Panc1 (cell line): ENCODE data around the gene INSL4. TPM values are rescaled to one million over a fixed set of nuclear protein-coding genes. Genes with fewer than 3 reads are reported as not detected.

Experiments used
- ATAC-seq: fragments of 200-7000 bp; cut with Tn5 transposase; 2 replicates; pipeline ENCODE4 v1.9.1; 2020; ENCODE audit warnings: mild to moderate bottlenecking, moderate library complexity
- BruUV-seq: library from RNA; stranded (reverse); fragments of 400-500 nt; replicated peaks from 2 replicates; lab custom pipeline; 2021; lab: Mats Ljungman, UMichigan
- CTCF ChIA-PET: fragments of 300-600 bp; sonication (Branson Sonifier 250); formaldehyde crosslinking; loops from one replicate; lab custom pipeline; 2022; ENCODE audit warnings: antibody characterized with exemption; lab: Charles Lee
- POLR2A ChIA-PET: fragments of 300-600 bp; sonication (Branson Sonifier 250); formaldehyde crosslinking; loops from one replicate; lab custom pipeline; 2022; ENCODE audit warnings: antibody characterized with exemption; lab: Charles Lee
- DNase-seq: peaks from one replicate; pipeline ENCODE4 v3.0.0-alpha.2; 2010; ENCODE audit warnings: low read depth, low spot score
- H3K27ac ChIP-seq: 2 replicates; pipeline ENCODE4 v1.5.1; 2011; ENCODE audit warnings: mild to moderate bottlenecking, low read length, inconsistent platforms
- H3K27me3 ChIP-seq: fragments of 200-500 bp; sonication (Bioruptor generic); 2 replicates; pipeline ENCODE4 v1.6.0; 2014; ENCODE audit warnings: low read length, inconsistent platforms; ENCODE audit not compliant: control insufficient read depth, insufficient read depth
- H3K36me3 ChIP-seq: fragments of 200-500 bp; sonication (Bioruptor generic); 2 replicates; pipeline ENCODE4 v1.5.1; 2014; ENCODE audit warnings: inconsistent platforms, mild to moderate bottlenecking, low read length, moderate library complexity; ENCODE audit not compliant: control insufficient read depth, insufficient read depth
- H3K4me1 ChIP-seq: 2 replicates; pipeline ENCODE4 v1.5.1; 2011; ENCODE audit warnings: inconsistent platforms, mild to moderate bottlenecking, low read length, moderate library complexity; ENCODE audit not compliant: control insufficient read depth, insufficient read depth
- H3K4me3 ChIP-seq, 2 experiments: 2 replicates each; pipeline ENCODE4 v1.5.1; 2011 to 2012; ENCODE audit warnings: low read depth in 2 of 2, low read length in 2 of 2, mild to moderate bottlenecking in 2 of 2, inconsistent platforms in 1 of 2, moderate library complexity in 1 of 2
- H3K9me3 ChIP-seq: fragments of 200-500 bp; sonication (Bioruptor generic); 2 replicates; pipeline ENCODE4 v1.5.1; 2014; ENCODE audit warnings: low read depth, mild to moderate bottlenecking, inconsistent platforms, low read length, moderate library complexity; ENCODE audit not compliant: control insufficient read depth, insufficient read depth
- CTCF ChIP-seq: fragments of 450-650 bp; IDR thresholded peaks from 2 replicates; pipeline ENCODE4 v1.5.1; 2017; ENCODE audit warnings: mild to moderate bottlenecking
- POLR2AphosphoS5 ChIP-seq: IDR thresholded peaks from 2 replicates; pipeline ENCODE4 v1.6.1; 2012; ENCODE audit warnings: mild to moderate bottlenecking, low read depth, low read length, moderate library complexity
- SIN3A ChIP-seq: IDR thresholded peaks from 2 replicates; pipeline ENCODE4 v1.6.1; 2012; ENCODE audit warnings: low read depth, mild to moderate bottlenecking, low read length, moderate library complexity, borderline replicate concordance; ENCODE audit not compliant: insufficient read depth
- TCF7L2 ChIP-seq: IDR thresholded peaks from 2 replicates; pipeline ENCODE4 v1.6.1; 2011; ENCODE audit warnings: mild to moderate bottlenecking, low read depth, low read length, inconsistent platforms
- in situ Hi-C: cut with HindIII; loops from 2 replicates; pipeline ENCODE4 v1.10.0; 2016; ENCODE audit warnings: low sequenced_read_pairs, low pct_unique_long_range_greater_than_20kb
- intact Hi-C: fragments of 100-400 bp; cut with micrococcal nuclease; formaldehyde crosslinking; loops from one replicate; pipeline ENCODE4 v1.10.0; 2022; ENCODE audit not compliant: unreplicated experiment
- total RNA-seq: library from RNA; stranded (reverse); gene quantifications from one replicate; pipeline ENCODE4 v1.2.1, GENCODE V29; 2021; ENCODE audit not compliant: unreplicated experiment
- TF ChIP-seq, protein P1 (sequence below), 2 experiments: IDR thresholded peaks; 2 replicates each; pipeline ENCODE4 v1.6.1; 2011 to 2012; ENCODE audit warnings: low read depth in 2 of 2, control low read depth in 1 of 2, low read length in 1 of 2, mild to moderate bottlenecking in 1 of 2, moderate library complexity in 1 of 2; ENCODE audit not compliant: insufficient read depth in 1 of 2

INSL4 gene
- total RNA-seq, 1 experiment from 2014 or later: not detected

GRCh38 chr9:5188060-5188984, 42.9 kb upstream of the INSL4 start:
- no peaks in the 10 kb centered on the region for H3K27me3 ChIP-seq
- H3K4me3 ChIP-seq: no peak overlapping the region
- no peak overlapping the region for H3K27ac ChIP-seq
- ChIA-PET CTCF (no interaction called here), POLR2A (no interaction called here)
- TF ChIP-seq POLR2AphosphoS5: no peak
- no peak for TF ChIP-seq TCF7L2
- TF ChIP-seq SIN3A: no peak
- TF ChIP-seq CTCF: no peak
- TF ChIP-seq, protein P1, sequence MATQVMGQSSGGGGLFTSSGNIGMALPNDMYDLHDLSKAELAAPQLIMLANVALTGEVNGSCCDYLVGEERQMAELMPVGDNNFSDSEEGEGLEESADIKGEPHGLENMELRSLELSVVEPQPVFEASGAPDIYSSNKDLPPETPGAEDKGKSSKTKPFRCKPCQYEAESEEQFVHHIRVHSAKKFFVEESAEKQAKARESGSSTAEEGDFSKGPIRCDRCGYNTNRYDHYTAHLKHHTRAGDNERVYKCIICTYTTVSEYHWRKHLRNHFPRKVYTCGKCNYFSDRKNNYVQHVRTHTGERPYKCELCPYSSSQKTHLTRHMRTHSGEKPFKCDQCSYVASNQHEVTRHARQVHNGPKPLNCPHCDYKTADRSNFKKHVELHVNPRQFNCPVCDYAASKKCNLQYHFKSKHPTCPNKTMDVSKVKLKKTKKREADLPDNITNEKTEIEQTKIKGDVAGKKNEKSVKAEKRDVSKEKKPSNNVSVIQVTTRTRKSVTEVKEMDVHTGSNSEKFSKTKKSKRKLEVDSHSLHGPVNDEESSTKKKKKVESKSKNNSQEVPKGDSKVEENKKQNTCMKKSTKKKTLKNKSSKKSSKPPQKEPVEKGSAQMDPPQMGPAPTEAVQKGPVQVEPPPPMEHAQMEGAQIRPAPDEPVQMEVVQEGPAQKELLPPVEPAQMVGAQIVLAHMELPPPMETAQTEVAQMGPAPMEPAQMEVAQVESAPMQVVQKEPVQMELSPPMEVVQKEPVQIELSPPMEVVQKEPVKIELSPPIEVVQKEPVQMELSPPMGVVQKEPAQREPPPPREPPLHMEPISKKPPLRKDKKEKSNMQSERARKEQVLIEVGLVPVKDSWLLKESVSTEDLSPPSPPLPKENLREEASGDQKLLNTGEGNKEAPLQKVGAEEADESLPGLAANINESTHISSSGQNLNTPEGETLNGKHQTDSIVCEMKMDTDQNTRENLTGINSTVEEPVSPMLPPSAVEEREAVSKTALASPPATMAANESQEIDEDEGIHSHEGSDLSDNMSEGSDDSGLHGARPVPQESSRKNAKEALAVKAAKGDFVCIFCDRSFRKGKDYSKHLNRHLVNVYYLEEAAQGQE (IDR thresholded peaks at IDR 0.05; ENCODE audit: insufficient read depth in 1 of 2, low read depth in 2 of 2, low read length in 1 of 2): no peak
- DNase-seq: no peak
- no peaks in the 10 kb centered on the region for H3K4me1 ChIP-seq
- BruUV-seq: no TSS peak
- no peaks in the 10 kb centered on the region for H3K9me3 ChIP-seq
- in situ Hi-C loops (no loop called here), intact Hi-C loops (loop anchor here (5.0 kb wide), 2 partner anchors 239 to 254 kb away; no protein-coding TSS in a partner anchor)
- ATAC-seq: no peak
- H3K36me3 ChIP-seq: no peaks in the 10 kb centered on the region

DNA sequence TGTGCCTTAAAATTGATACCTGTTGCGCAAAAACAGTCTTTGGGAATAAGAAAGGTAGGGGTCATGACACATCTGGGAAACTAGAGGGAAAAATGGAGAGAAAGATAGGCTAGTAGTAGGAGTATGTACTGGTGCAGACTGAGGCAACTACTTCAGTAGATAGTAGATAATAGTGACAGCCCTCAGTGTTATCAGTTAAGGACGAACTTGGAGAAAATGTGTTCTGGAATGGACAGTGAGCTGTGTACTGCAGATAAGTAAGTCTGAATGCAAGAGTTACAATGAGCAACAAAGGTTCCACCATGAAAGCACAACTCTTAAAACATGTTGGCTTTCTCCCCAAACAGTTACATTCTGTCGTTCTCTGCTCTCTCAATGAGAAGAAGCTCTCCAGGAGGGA, 39.2 kb upstream of the INSL4 start:
- BruUV-seq: no TSS peak
- Histone ChIP-seq H3K27ac (no peak overlapping the region), H3K27me3 (no peaks in the 10 kb centered on the region), H3K4me1 (no peaks in the 10 kb centered on the region), H3K4me3 (no peak overlapping the region), H3K9me3 (no peaks in the 10 kb centered on the region), H3K36me3 (no peaks in the 10 kb centered on the region)
- intact Hi-C loops (no loop called here), in situ Hi-C loops (no loop called here)
- ChIA-PET CTCF (no interaction called here), POLR2A (interaction anchor here (0.6 kb wide), 1 partner anchor 42 kb away, joined by 3 read pairs; no protein-coding TSS in a partner anchor)
- DNase-seq (no peak), ATAC-seq (no peak)
- TF ChIP-seq, protein P1 (IDR thresholded peaks at IDR 0.05; ENCODE audit: insufficient read depth in 1 of 2, low read depth in 2 of 2, low read length in 1 of 2): no peak
- no peak for TF ChIP-seq SIN3A
- no peak for TF ChIP-seq CTCF
- TF ChIP-seq POLR2AphosphoS5: no peak
- TF ChIP-seq TCF7L2: no peak
